ENCODE results near the gene USP15.

The USP15 gene

GRCh38 chr12:62331306-62331705 is 71.1 kb downstream of the USP15 start:
- no peak overlapping the region for H3K4me2 ChIP-seq (ENCODE audit: low read depth, low read length, poor library complexity, severe bottlenecking)
- H3K9me2 ChIP-seq (replicated peaks; ENCODE audit: insufficient read depth, low read length) = no peaks in the 10 kb centered on the region
- peaks cover 4% of the 10 kb centered on the region for H3K79me2 ChIP-seq (ENCODE audit: insufficient read depth, low read length)
- H3K27ac ChIP-seq (ENCODE audit: low read depth, low read length) = no peak overlapping the region
- no peak overlapping the region for H2AFZ ChIP-seq (ENCODE audit: low read depth, low read length, severe bottlenecking)
- no peak for TF ChIP-seq EZH2phosphoT487 (conservative IDR thresholded peaks at IDR 0.05; ENCODE audit: low read length)
- TF ChIP-seq CTCF (IDR thresholded peaks at IDR 0.05; ENCODE audit: insufficient read depth, low read length, poor library complexity, severe bottlenecking) = no peak
- H4K20me1 ChIP-seq (ENCODE audit: low read depth, low read length) = no peaks in the 10 kb centered on the region
- H3K27me3 ChIP-seq (ENCODE audit: low read length) = no peaks in the 10 kb centered on the region
- H3K4me3 ChIP-seq (ENCODE audit: insufficient read depth, low read length, poor library complexity, severe bottlenecking) = no peak overlapping the region
- no peak overlapping the region for H3K9ac ChIP-seq (ENCODE audit: low read length)
- no peaks in the 10 kb centered on the region; the same call in 1 of the 2 replicates for H3F3A ChIP-seq (ENCODE audit: insufficient read depth)
- peaks cover 15% of the 10 kb centered on the region; the same call in 1 of the 2 replicates for H3K36me3 ChIP-seq (ENCODE audit: low read length)
- H3K9me3 ChIP-seq (ENCODE audit: insufficient read depth, low read length) = no peaks in the 10 kb centered on the region

- no peak overlapping the region for H3K9ac ChIP-seq (ENCODE audit: low read length)
- no peaks in the 10 kb centered on the region for H3K9me2 ChIP-seq (replicated peaks; ENCODE audit: insufficient read depth, low read length)
- H3K27ac ChIP-seq (ENCODE audit: low read depth, low read length) = no peak overlapping the region
- no peaks in the 10 kb centered on the region for H3K9me3 ChIP-seq (ENCODE audit: insufficient read depth, low read length)
- H3K27me3 ChIP-seq (ENCODE audit: low read length) = no peaks in the 10 kb centered on the region
- no peak for TF ChIP-seq EZH2phosphoT487 (conservative IDR thresholded peaks at IDR 0.05; ENCODE audit: low read length)
- no peak for TF ChIP-seq CTCF (IDR thresholded peaks at IDR 0.05; ENCODE audit: insufficient read depth, low read length, poor library complexity, severe bottlenecking)
- no peaks in the 10 kb centered on the region; the same call in 1 of the 2 replicates for H3F3A ChIP-seq (ENCODE audit: insufficient read depth)
- no peak overlapping the region for H3K4me3 ChIP-seq (ENCODE audit: insufficient read depth, low read length, poor library complexity, severe bottlenecking)
- no peak overlapping the region for H2AFZ ChIP-seq (ENCODE audit: low read depth, low read length, severe bottlenecking)
- H3K79me2 ChIP-seq (ENCODE audit: insufficient read depth, low read length) = peaks cover 4% of the 10 kb centered on the region
- H3K4me2 ChIP-seq (ENCODE audit: low read depth, low read length, poor library complexity, severe bottlenecking) = no peak overlapping the region
- H3K36me3 ChIP-seq (ENCODE audit: low read length) = peaks cover 18% of the 10 kb centered on the region; the same call in 1 of the 2 replicates
- no peaks in the 10 kb centered on the region for H4K20me1 ChIP-seq (ENCODE audit: low read depth, low read length)
Observed at GRCh38 chr12:62332598-62332997, 72.4 kb downstream of the USP15 start.

- H3K79me2 ChIP-seq (ENCODE audit: insufficient read depth, low read length) = peaks cover 18% of the 10 kb centered on the region
- H3K27me3 ChIP-seq (ENCODE audit: low read length) = no peaks in the 10 kb centered on the region
- no peak overlapping the region for H3K4me2 ChIP-seq (ENCODE audit: low read depth, low read length, poor library complexity, severe bottlenecking)
- H3K4me3 ChIP-seq (ENCODE audit: insufficient read depth, low read length, poor library complexity, severe bottlenecking) = no peak overlapping the region
- H3F3A ChIP-seq (ENCODE audit: insufficient read depth) = no peaks in the 10 kb centered on the region
- H3K9ac ChIP-seq (ENCODE audit: low read length) = no peak overlapping the region
- no peaks in the 10 kb centered on the region for H3K9me3 ChIP-seq (ENCODE audit: insufficient read depth, low read length)
- TF ChIP-seq EZH2phosphoT487 (conservative IDR thresholded peaks at IDR 0.05; ENCODE audit: low read length) (no peak), CTCF (IDR thresholded peaks at IDR 0.05; ENCODE audit: insufficient read depth, low read length, poor library complexity, severe bottlenecking) (no peak)
- no peaks in the 10 kb centered on the region for H3K9me2 ChIP-seq (replicated peaks; ENCODE audit: insufficient read depth, low read length)
- no peak overlapping the region for H3K27ac ChIP-seq (ENCODE audit: low read depth, low read length)
- H4K20me1 ChIP-seq (ENCODE audit: low read depth, low read length) = no peaks in the 10 kb centered on the region
- no peak overlapping the region for H2AFZ ChIP-seq (ENCODE audit: low read depth, low read length, severe bottlenecking)
- H3K36me3 ChIP-seq (ENCODE audit: low read length) = peaks cover 14% of the 10 kb centered on the region; the same call in 1 of the 2 replicates
Observed at GRCh38 chr12:62335057-62335456, 74.9 kb downstream of the USP15 start.
